PC-9 (cell line): ENCODE measurements around the gene LRMDA.

ENCODE experiments used
- EZH2 ChIP-seq: fragments of 200-600 bp; sonication (generic); IDR thresholded peaks from 2 replicates; pipeline ENCODE4 v1.8.0; 2017; ENCODE audit warnings: antibody characterized with exemption, low read depth
- TF ChIP-seq, protein P1 (sequence below): fragments of 200-600 bp; sonication (generic); conservative IDR thresholded peaks from 2 replicates; pipeline ENCODE4 v1.6.1; 2017; ENCODE audit warnings: mixed run types, antibody characterized with exemption, mild to moderate bottlenecking, moderate library complexity

DNA sequence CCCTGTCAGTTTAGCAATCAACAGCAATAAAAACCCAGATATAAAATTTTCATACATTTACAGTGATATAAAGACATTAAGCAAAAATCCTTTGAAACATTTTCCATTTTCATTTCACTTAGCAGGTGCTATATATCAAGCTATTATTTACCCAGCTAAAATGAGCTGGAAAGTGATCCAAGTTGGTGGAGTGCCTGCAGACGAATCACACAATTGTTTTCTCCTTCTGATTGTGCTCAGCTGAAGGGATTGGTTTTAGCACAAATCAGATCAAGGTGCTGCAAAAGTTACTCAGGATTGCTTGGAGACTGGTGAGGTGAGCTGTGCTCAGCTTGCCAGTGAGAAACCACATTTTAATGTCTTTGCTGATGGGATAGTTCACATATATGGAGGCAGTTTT lies 138.1 kb downstream of the LRMDA start:
- TF ChIP-seq, protein P1, sequence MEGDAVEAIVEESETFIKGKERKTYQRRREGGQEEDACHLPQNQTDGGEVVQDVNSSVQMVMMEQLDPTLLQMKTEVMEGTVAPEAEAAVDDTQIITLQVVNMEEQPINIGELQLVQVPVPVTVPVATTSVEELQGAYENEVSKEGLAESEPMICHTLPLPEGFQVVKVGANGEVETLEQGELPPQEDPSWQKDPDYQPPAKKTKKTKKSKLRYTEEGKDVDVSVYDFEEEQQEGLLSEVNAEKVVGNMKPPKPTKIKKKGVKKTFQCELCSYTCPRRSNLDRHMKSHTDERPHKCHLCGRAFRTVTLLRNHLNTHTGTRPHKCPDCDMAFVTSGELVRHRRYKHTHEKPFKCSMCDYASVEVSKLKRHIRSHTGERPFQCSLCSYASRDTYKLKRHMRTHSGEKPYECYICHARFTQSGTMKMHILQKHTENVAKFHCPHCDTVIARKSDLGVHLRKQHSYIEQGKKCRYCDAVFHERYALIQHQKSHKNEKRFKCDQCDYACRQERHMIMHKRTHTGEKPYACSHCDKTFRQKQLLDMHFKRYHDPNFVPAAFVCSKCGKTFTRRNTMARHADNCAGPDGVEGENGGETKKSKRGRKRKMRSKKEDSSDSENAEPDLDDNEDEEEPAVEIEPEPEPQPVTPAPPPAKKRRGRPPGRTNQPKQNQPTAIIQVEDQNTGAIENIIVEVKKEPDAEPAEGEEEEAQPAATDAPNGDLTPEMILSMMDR: no peak
- TF ChIP-seq EZH2: no peak
